Neural crest cell (in vitro differentiated cells): ENCODE results near the gene PRKAR2B. TPM values are rescaled to one million over a fixed set of nuclear protein-coding genes. Genes with fewer than 3 reads are reported as not detected.

Experiments
- DNase-seq: peaks from one replicate; pipeline ENCODE4 v3.0.0; 2021; ENCODE audit warnings: low read depth, mixed read lengths, low spot score
- H3K27ac Mint-ChIP-seq: one replicate; pipeline ENCODE4 v1.8.0; 2021; ENCODE audit warnings: mild to moderate bottlenecking, mixed read lengths; ENCODE audit not compliant: unreplicated experiment
- H3K27me3 Mint-ChIP-seq: 2 replicates; pipeline ENCODE4 v1.8.0; 2021; ENCODE audit warnings: low read depth, mild to moderate bottlenecking, mixed read lengths
- H3K36me3 Mint-ChIP-seq: 2 replicates; pipeline ENCODE4 v1.8.0; 2021; ENCODE audit warnings: low read depth, mild to moderate bottlenecking, mixed read lengths
- H3K4me1 Mint-ChIP-seq: 2 replicates; pipeline ENCODE4 v1.8.0; 2021; ENCODE audit warnings: mixed read lengths
- H3K4me3 Mint-ChIP-seq: one replicate; pipeline ENCODE4 v1.8.0; 2021; ENCODE audit warnings: mild to moderate bottlenecking, mixed read lengths
- H3K9me3 Mint-ChIP-seq: 2 replicates; pipeline ENCODE4 v1.8.0; 2021; ENCODE audit warnings: mixed read lengths
- total RNA-seq: library from RNA; stranded (reverse); gene quantifications from 2 replicates; pipeline ENCODE4 v1.2.1, GENCODE V29; 2021
- TF ChIP-seq, protein P1 (sequence below): fragments of 200-600 bp; sonication (generic); conservative IDR thresholded peaks from 2 replicates; pipeline ENCODE4 v1.5.0; 2021; ENCODE audit warnings: antibody characterized with exemption, mild to moderate bottlenecking

PRKAR2B gene
- total RNA-seq, 1 donor from 2014 or later, result 14.4 TPM

DNA sequence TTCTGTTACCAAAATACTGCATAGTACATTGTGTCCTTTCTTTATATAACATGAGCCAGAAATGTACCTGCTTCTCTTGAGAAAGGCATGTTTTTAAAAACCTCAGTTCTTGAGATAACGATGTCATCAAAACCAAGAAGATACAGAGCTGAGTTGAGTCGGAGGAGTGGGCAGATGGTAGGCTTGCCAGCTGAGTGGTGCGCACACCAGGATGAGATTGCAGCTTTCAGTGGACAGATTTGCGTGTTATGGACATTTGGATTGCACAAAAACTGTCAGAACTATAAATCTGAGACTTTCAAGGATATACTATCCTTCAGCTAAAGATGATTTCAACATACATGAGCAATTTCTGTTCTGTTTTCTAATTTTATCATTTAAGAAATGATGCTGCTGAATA lies 25.0 kb downstream of the PRKAR2B start:
- peaks cover 9% of the 10 kb centered on the region for H3K4me1 Mint-ChIP-seq
- no peak for DNase-seq
- H3K36me3 Mint-ChIP-seq, result peaks cover 5% of the 10 kb centered on the region
- H3K9me3 Mint-ChIP-seq, result peaks cover 2% of the 10 kb centered on the region
- H3K4me3 Mint-ChIP-seq, result no peak overlapping the region
- no peaks in the 10 kb centered on the region for H3K27me3 Mint-ChIP-seq
- TF ChIP-seq, protein P1, sequence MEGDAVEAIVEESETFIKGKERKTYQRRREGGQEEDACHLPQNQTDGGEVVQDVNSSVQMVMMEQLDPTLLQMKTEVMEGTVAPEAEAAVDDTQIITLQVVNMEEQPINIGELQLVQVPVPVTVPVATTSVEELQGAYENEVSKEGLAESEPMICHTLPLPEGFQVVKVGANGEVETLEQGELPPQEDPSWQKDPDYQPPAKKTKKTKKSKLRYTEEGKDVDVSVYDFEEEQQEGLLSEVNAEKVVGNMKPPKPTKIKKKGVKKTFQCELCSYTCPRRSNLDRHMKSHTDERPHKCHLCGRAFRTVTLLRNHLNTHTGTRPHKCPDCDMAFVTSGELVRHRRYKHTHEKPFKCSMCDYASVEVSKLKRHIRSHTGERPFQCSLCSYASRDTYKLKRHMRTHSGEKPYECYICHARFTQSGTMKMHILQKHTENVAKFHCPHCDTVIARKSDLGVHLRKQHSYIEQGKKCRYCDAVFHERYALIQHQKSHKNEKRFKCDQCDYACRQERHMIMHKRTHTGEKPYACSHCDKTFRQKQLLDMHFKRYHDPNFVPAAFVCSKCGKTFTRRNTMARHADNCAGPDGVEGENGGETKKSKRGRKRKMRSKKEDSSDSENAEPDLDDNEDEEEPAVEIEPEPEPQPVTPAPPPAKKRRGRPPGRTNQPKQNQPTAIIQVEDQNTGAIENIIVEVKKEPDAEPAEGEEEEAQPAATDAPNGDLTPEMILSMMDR, result no peak
- no peak overlapping the region for H3K27ac Mint-ChIP-seq

DNA sequence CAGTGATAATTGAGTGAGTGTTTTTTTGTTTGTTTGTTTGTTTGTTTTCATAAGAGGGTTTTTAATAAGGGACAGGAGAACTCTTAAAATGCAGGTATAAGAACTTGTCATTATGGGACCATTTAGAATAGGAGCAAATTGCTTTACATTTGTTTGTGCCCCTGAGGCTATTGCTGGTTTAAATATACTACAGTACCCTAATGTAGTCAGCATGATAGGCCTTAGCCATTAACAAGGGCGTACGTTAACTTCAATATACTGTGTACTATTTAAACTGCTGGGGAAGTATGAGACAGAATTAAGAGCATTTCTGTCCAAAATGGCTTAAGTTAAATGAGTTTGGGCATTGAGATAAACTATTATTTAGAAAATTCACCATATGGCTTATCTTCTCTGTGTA lies 26.2 kb downstream of the PRKAR2B start:
- no peak overlapping the region for H3K27ac Mint-ChIP-seq
- peaks cover 2% of the 10 kb centered on the region for H3K9me3 Mint-ChIP-seq
- H3K4me3 Mint-ChIP-seq, result no peak overlapping the region
- H3K36me3 Mint-ChIP-seq, result peaks cover 5% of the 10 kb centered on the region
- peaks cover 9% of the 10 kb centered on the region for H3K4me1 Mint-ChIP-seq
- no peak for DNase-seq
- no peaks in the 10 kb centered on the region for H3K27me3 Mint-ChIP-seq
- TF ChIP-seq, protein P1, result no peak

DNA sequence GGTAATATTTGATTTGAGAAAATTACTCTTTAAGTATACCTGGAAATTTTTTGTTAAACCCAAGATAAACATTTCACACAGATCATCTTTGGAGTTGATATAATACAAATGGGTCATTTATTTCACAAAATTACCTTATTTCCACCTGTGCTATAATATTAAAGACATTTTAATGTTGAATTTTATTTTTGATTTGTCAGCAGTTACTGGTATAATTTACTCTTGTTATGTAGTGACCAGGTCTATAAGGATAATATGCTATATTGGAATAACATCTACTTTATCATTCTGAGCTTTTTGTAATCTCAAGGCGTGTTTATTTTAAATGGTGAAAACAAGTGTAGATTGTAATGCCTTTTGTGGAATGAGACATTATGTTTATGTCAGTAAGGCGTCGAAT lies 26.6 kb downstream of the PRKAR2B start:
- peaks cover 5% of the 10 kb centered on the region for H3K36me3 Mint-ChIP-seq
- TF ChIP-seq, protein P1, result no peak
- no peaks in the 10 kb centered on the region for H3K27me3 Mint-ChIP-seq
- no peak overlapping the region for H3K27ac Mint-ChIP-seq
- H3K4me3 Mint-ChIP-seq, result no peak overlapping the region
- H3K4me1 Mint-ChIP-seq, result peaks cover 9% of the 10 kb centered on the region
- peaks cover 2% of the 10 kb centered on the region for H3K9me3 Mint-ChIP-seq
- DNase-seq, result no peak

DNA sequence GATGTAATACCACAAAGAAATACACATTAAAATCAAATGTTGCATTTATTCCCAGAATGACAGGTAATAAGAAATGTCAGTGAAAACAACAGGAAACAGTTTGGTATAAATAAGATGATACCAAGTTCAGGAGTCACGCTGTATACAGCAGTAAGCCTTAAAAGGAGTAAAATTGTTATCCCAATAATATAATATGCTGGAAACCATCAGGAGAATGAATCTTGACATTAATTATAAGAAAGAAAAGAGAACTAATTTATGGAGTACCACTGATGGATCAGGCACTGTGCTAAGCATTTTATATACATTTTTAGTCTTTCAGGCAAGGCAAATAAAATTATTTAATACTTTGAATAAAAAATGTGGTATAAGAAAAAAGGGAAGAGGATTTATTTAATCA lies 27.6 kb downstream of the PRKAR2B start:
- DNase-seq, result no peak
- no peak overlapping the region for H3K27ac Mint-ChIP-seq
- peaks cover 2% of the 10 kb centered on the region for H3K9me3 Mint-ChIP-seq
- no peak overlapping the region for H3K4me3 Mint-ChIP-seq
- TF ChIP-seq, protein P1, result no peak
- no peaks in the 10 kb centered on the region for H3K27me3 Mint-ChIP-seq
- H3K4me1 Mint-ChIP-seq, result peaks cover 9% of the 10 kb centered on the region
- peaks cover 5% of the 10 kb centered on the region for H3K36me3 Mint-ChIP-seq

DNA sequence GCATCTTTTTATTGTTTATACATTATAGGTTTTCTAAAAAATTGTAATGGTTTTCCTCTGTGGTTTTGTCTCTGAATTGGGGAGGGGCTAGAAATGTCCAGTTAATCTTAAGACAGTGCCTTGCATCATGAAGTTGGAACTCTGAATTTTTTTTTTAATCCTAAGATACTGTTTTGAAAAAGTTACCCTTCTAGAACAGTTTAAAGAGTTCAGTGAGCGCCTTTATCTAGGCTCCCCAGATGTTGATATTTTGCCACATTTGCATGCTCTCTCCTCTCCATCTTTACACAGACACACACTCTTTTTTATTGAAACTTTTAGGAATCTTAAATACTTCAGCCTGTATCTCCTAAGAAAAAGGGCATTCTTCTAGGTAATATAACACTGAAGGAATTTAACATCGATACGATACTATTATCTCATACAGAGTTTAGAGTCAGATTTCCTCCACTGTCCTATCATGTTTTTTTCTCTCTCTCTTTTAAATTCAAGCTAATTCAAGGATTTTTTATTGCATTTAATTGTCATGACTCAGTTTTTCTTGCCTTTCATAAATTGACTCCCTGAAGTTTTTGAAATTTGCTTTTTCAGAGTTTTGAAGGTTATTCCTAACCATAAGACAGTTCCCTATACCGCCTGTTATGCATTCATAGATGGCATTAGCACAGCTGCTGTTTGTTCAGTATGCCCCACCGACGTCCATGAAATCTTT lies 31.5 kb downstream of the PRKAR2B start:
- DNase-seq, result no peak
- H3K27me3 Mint-ChIP-seq, result no peaks in the 10 kb centered on the region
- H3K4me1 Mint-ChIP-seq, result no peaks in the 10 kb centered on the region
- H3K4me3 Mint-ChIP-seq, result no peak overlapping the region
- peaks cover 5% of the 10 kb centered on the region for H3K36me3 Mint-ChIP-seq
- H3K9me3 Mint-ChIP-seq, result peaks cover 2% of the 10 kb centered on the region
- no peak overlapping the region for H3K27ac Mint-ChIP-seq
- TF ChIP-seq, protein P1, result no peak
